ENCODE measurements around the gene AOPEP.

Gene AOPEP

GRCh38 chr9:95060234-95060633 lies 333.7 kb downstream of the AOPEP start:
- no peak overlapping the region for H3K4me3 ChIP-seq (replicated peaks; ENCODE audit: low read depth, low read length)
- DNase-seq (ENCODE audit: extremely low read depth, low read depth), result no peak
- TF ChIP-seq, protein P1, sequence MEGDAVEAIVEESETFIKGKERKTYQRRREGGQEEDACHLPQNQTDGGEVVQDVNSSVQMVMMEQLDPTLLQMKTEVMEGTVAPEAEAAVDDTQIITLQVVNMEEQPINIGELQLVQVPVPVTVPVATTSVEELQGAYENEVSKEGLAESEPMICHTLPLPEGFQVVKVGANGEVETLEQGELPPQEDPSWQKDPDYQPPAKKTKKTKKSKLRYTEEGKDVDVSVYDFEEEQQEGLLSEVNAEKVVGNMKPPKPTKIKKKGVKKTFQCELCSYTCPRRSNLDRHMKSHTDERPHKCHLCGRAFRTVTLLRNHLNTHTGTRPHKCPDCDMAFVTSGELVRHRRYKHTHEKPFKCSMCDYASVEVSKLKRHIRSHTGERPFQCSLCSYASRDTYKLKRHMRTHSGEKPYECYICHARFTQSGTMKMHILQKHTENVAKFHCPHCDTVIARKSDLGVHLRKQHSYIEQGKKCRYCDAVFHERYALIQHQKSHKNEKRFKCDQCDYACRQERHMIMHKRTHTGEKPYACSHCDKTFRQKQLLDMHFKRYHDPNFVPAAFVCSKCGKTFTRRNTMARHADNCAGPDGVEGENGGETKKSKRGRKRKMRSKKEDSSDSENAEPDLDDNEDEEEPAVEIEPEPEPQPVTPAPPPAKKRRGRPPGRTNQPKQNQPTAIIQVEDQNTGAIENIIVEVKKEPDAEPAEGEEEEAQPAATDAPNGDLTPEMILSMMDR (IDR thresholded peaks at IDR 0.05; ENCODE audit: low read depth, low read length, missing control alignments), result no peak

DNA sequence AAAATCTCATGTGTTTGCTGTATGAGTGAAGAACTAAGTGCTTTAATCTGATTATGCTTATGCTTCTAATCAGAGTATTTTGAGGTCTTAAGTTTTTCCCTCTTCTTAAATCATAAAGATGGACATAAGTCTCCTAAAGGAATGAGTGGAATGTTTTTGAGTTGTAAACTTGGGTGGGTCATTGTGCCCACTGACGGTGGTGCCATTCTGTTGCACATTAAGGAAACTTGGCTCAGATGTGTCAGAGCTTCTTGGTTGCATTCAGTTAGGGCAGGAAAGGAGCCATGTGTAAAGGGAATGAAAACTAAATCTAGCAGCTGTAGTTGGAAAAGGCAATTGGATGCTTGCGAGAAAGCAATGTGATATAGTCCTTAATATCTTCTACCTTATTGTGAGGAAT lies 334.4 kb downstream of the AOPEP start:
- no peak for DNase-seq (ENCODE audit: extremely low read depth, low read depth)
- TF ChIP-seq, protein P1 (IDR thresholded peaks at IDR 0.05; ENCODE audit: low read depth, low read length, missing control alignments), result no peak
- no peak overlapping the region for H3K4me3 ChIP-seq (replicated peaks; ENCODE audit: low read depth, low read length)

- H3K4me3 ChIP-seq (replicated peaks; ENCODE audit: low read depth, low read length), result no peak overlapping the region
Observed at GRCh38 chr9:95061916-95062595, 335.6 kb downstream of the AOPEP start.

GRCh38 chr9:95062596-95063065 lies 336.1 kb downstream of the AOPEP start:
- DNase-seq (ENCODE audit: extremely low read depth, low read depth), result no peak

More at GRCh38 chr9:95061916-95062595, 335.6 kb downstream of the AOPEP start:
- TF ChIP-seq, protein P1 (IDR thresholded peaks at IDR 0.05; ENCODE audit: low read depth, low read length, missing control alignments), result no peak
- no peak for DNase-seq (ENCODE audit: extremely low read depth, low read depth)

GRCh38 chr9:95063300-95063699 lies 336.8 kb downstream of the AOPEP start:
- TF ChIP-seq, protein P1 (IDR thresholded peaks at IDR 0.05; ENCODE audit: low read depth, low read length, missing control alignments), result no peak
- no peak for DNase-seq (ENCODE audit: extremely low read depth, low read depth)
- no peak overlapping the region for H3K4me3 ChIP-seq (replicated peaks; ENCODE audit: low read depth, low read length)

More at GRCh38 chr9:95062596-95063065, 336.1 kb downstream of the AOPEP start:
- TF ChIP-seq, protein P1 (IDR thresholded peaks at IDR 0.05; ENCODE audit: low read depth, low read length, missing control alignments), result no peak
- no peak overlapping the region for H3K4me3 ChIP-seq (replicated peaks; ENCODE audit: low read depth, low read length)

GRCh38 chr9:95065224-95065623 lies 338.7 kb downstream of the AOPEP start:
- no peak for DNase-seq (ENCODE audit: extremely low read depth, low read depth)
- H3K4me3 ChIP-seq (replicated peaks; ENCODE audit: low read depth, low read length), result no peak overlapping the region
- TF ChIP-seq, protein P1 (IDR thresholded peaks at IDR 0.05; ENCODE audit: low read depth, low read length, missing control alignments), result no peak

All from HFF-Myc (cell line).